Activated naive CD8-positive, alpha-beta T cell (primary cell): ENCODE results near the gene SRGAP2C.
"Not testable (repeated sequence)": the region's sequence is repeated elsewhere in the genome, so short reads cannot be mapped to it uniquely, and the experiment has no call there.

Experiments
- H3K27ac Mint-ChIP-seq: one replicate; pipeline ENCODE4 v1.8.0; 2021; ENCODE audit warnings: mixed read lengths
- H3K27me3 Mint-ChIP-seq: one replicate; pipeline ENCODE4 v1.8.0; 2021; ENCODE audit warnings: mixed read lengths
- H3K36me3 Mint-ChIP-seq: one replicate; pipeline ENCODE4 v1.8.0; 2021; ENCODE audit warnings: mixed read lengths
- H3K4me1 Mint-ChIP-seq: one replicate; pipeline ENCODE4 v1.8.0; 2021; ENCODE audit warnings: low read depth, mixed read lengths
- H3K4me3 Mint-ChIP-seq: one replicate; pipeline ENCODE4 v1.8.0; 2021; ENCODE audit warnings: mild to moderate bottlenecking, mixed read lengths
- H3K9me3 Mint-ChIP-seq: one replicate; pipeline ENCODE4 v1.8.0; 2021; ENCODE audit warnings: low read depth, mixed read lengths

SRGAP2C gene

DNA sequence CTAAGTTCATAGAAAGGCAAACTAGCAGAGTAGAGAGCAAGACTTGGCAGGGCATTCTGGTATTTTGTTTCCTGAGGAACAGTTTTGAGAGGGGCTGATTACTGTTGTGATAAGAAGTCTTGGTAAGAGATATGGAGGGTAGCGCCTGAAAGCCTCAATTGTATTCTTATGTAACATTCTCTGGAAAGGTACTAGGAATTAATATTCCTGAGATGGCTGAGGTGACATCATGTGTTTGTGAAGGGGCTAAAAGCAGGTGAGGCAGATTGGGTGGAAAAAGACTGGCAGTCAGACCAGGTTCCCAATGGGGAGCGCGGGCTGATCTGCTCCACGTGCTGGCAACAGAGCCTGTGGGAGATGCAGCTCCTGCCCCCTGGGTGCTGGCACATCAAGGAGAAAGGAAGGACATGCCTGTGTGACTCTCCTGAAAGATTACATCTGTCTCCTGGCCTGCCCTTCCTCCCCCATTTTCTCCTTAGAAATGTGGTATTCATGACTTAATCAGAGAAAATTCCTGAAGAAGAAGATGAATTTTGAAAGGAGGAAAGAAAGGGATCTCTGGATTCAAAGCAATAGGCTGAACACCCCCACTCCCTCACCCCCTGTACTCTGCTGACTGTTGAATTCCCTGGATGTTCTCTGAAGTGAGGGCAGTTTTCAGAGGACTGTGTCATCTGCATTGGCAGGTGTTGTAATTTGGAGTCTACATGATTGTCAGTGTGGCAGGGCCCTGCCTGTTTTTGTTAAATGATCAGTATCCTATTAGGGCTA, 94.2 kb downstream of the SRGAP2C start:
- not testable (repeated sequence) for H3K27ac Mint-ChIP-seq, H3K9me3 Mint-ChIP-seq, H3K36me3 Mint-ChIP-seq, H3K4me1 Mint-ChIP-seq, H3K4me3 Mint-ChIP-seq, H3K27me3 Mint-ChIP-seq

DNA sequence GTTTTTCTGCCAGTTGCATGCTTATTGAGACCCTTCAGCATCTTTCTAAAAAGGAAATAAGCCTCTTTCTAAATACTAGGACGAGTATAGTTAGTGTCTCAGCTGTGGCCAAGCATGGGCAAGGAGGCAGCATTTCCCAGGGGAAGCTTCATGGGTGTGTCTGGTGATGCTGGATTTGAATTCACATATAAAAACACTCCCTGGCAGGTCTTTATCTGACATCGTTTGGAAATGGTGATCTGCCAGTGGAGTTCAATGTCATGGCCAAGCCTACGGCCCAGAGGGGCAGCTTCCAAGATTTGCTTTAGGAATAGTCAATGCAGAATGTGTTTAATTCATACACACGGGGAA, 94.7 kb downstream of the SRGAP2C start:
- H3K4me1 Mint-ChIP-seq, H3K27ac Mint-ChIP-seq, H3K27me3 Mint-ChIP-seq, H3K9me3 Mint-ChIP-seq, H3K4me3 Mint-ChIP-seq, H3K36me3 Mint-ChIP-seq: not testable (repeated sequence)

- H3K4me1 Mint-ChIP-seq, H3K27me3 Mint-ChIP-seq: not testable (repeated sequence)
Measured at GRCh38 chr1:121280699-121281317, 96.0 kb downstream of the SRGAP2C start.

GRCh38 chr1:121281480-121281879, 96.7 kb downstream of the SRGAP2C start:
- H3K27me3 Mint-ChIP-seq, H3K36me3 Mint-ChIP-seq, H3K4me3 Mint-ChIP-seq, H3K9me3 Mint-ChIP-seq, H3K27ac Mint-ChIP-seq, H3K4me1 Mint-ChIP-seq: not testable (repeated sequence)

More at GRCh38 chr1:121280699-121281317, 96.0 kb downstream of the SRGAP2C start:
- H3K4me3 Mint-ChIP-seq, H3K9me3 Mint-ChIP-seq, H3K36me3 Mint-ChIP-seq, H3K27ac Mint-ChIP-seq: not testable (repeated sequence)

DNA sequence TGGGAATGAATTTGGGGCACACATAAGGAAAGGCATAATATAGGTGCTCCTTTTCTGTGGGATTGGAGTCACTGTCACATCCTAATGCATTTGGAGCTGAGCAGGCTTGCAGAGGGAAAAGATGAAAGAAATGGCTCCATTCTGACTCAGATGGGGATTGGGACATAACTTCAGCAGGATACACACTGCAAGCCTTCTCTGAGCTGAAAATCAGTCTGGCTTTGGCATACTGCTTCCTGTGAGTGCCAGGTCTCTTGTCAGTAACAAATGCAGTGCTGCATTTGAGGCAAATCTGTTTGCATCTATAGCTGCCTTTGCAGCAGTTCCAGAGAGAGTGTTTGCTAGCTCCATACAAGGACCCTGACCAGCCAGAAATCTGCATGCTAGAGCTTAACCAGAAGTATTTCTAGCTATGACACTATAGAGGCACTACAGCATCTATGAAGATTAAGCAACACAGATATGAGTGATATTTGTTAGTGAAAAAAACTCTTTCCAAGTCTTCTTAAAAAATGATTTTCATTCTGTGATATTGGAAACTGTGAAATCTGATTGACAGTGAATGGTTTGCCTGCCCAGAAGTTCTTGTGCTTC, 98.9 kb downstream of the SRGAP2C start:
- not testable (repeated sequence) for H3K4me3 Mint-ChIP-seq, H3K9me3 Mint-ChIP-seq, H3K36me3 Mint-ChIP-seq, H3K27ac Mint-ChIP-seq, H3K4me1 Mint-ChIP-seq, H3K27me3 Mint-ChIP-seq

GRCh38 chr1:121292590-121292989, 107.8 kb downstream of the SRGAP2C start:
- H3K27ac Mint-ChIP-seq, H3K36me3 Mint-ChIP-seq, H3K4me1 Mint-ChIP-seq, H3K9me3 Mint-ChIP-seq, H3K4me3 Mint-ChIP-seq, H3K27me3 Mint-ChIP-seq: not testable (repeated sequence)

GRCh38 chr1:121293263-121294204, 108.8 kb downstream of the SRGAP2C start:
- not testable (repeated sequence) for H3K27me3 Mint-ChIP-seq, H3K9me3 Mint-ChIP-seq, H3K36me3 Mint-ChIP-seq, H3K27ac Mint-ChIP-seq, H3K4me3 Mint-ChIP-seq, H3K4me1 Mint-ChIP-seq

- H3K27ac Mint-ChIP-seq, H3K36me3 Mint-ChIP-seq, H3K9me3 Mint-ChIP-seq, H3K4me3 Mint-ChIP-seq, H3K4me1 Mint-ChIP-seq, H3K27me3 Mint-ChIP-seq: not testable (repeated sequence)
Measured at GRCh38 chr1:121294205-121294570, 109.4 kb downstream of the SRGAP2C start.

- H3K36me3 Mint-ChIP-seq, H3K27ac Mint-ChIP-seq, H3K4me3 Mint-ChIP-seq, H3K9me3 Mint-ChIP-seq, H3K4me1 Mint-ChIP-seq, H3K27me3 Mint-ChIP-seq: not testable (repeated sequence)
Measured at GRCh38 chr1:121296563-121296962, 111.8 kb downstream of the SRGAP2C start.

- not testable (repeated sequence) for H3K27me3 Mint-ChIP-seq, H3K4me1 Mint-ChIP-seq, H3K27ac Mint-ChIP-seq, H3K9me3 Mint-ChIP-seq, H3K36me3 Mint-ChIP-seq, H3K4me3 Mint-ChIP-seq
Measured at GRCh38 chr1:121298529-121298928, 113.8 kb downstream of the SRGAP2C start.

DNA sequence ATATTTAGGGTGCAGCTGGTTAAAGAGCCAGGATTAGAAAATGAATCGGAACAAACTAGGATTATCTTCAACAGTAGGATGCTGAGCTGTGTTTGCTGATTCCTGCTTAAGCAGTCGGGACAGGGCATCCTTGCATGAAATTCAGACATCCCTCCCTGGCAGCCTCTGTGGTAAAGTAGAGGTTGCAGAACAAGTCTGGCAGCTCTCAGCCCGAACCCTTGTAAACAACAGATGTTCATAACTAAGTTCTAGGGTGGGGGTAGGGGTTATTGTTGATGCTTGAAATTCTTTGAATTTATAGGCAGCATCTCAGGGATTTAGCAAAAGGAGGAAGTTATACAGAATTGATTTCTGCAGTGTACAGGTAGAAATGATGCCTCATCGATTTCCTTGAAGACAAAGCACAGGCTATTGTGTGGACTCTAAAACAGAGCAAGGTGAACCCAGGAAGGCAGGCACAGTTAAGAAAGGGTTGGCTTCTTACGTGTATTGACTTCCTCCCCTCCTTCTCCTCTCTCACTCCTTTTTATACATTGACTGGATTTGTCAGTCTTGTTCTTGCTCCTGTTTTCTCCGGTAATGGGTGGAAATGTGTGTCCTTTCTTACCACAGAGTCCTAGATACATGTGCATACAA, 114.9 kb downstream of the SRGAP2C start:
- not testable (repeated sequence) for H3K27ac Mint-ChIP-seq, H3K9me3 Mint-ChIP-seq, H3K4me1 Mint-ChIP-seq, H3K36me3 Mint-ChIP-seq, H3K4me3 Mint-ChIP-seq, H3K27me3 Mint-ChIP-seq

GRCh38 chr1:121301876-121302275, 117.1 kb downstream of the SRGAP2C start:
- not testable (repeated sequence) for H3K27ac Mint-ChIP-seq, H3K4me1 Mint-ChIP-seq

GRCh38 chr1:121307759-121308158, 123.0 kb downstream of the SRGAP2C start:
- not testable (repeated sequence) for H3K9me3 Mint-ChIP-seq, H3K4me1 Mint-ChIP-seq, H3K27me3 Mint-ChIP-seq, H3K36me3 Mint-ChIP-seq, H3K4me3 Mint-ChIP-seq, H3K27ac Mint-ChIP-seq

More at GRCh38 chr1:121301876-121302275, 117.1 kb downstream of the SRGAP2C start:
- not testable (repeated sequence) for H3K4me3 Mint-ChIP-seq, H3K36me3 Mint-ChIP-seq, H3K27me3 Mint-ChIP-seq, H3K9me3 Mint-ChIP-seq

DNA sequence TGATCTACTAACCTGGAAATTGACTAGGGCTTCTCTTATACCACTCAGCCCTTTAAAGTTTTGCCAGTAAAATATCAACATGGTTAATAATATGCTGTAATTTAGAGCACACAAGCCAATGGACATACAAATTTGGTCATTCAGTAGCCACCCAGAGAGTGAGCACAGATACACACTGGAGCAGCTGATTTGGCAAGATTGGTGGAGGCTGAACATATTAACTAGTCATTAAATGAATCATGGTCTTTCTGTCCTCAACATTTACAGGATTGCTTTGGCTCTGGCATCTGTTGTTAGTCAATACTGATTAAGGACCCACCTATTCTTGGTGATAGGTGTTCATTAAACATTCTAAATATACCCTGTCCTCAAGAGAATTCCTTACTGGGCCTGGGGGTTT, 130.7 kb downstream of the SRGAP2C start:
- H3K4me3 Mint-ChIP-seq, H3K27ac Mint-ChIP-seq, H3K36me3 Mint-ChIP-seq, H3K27me3 Mint-ChIP-seq, H3K9me3 Mint-ChIP-seq, H3K4me1 Mint-ChIP-seq: not testable (repeated sequence)

- H3K27ac Mint-ChIP-seq, H3K4me1 Mint-ChIP-seq, H3K9me3 Mint-ChIP-seq, H3K27me3 Mint-ChIP-seq, H3K36me3 Mint-ChIP-seq, H3K4me3 Mint-ChIP-seq: not testable (repeated sequence)
Measured at GRCh38 chr1:121316081-121316480, 131.3 kb downstream of the SRGAP2C start.
